GM21825 (cell line): ENCODE results near the gene NPC1L1.

ENCODE experiments used
- ATAC-seq: cut with Tn5 transposase; IDR thresholded peaks from one replicate; pipeline ENCODE4 v1.9.1; 2021; ENCODE audit warnings: mild to moderate bottlenecking, moderate library complexity; ENCODE audit not compliant: unreplicated experiment

Gene NPC1L1

GRCh38 chr7:44541028-44541869 lies at the start of gene NPC1L1:
TSS of gene NPC1L1 (minus strand) at chr7:44541330. CDS start at chr7:44541259, 71 bp downstream.
- ATAC-seq, result no peak

GRCh38 chr7:44590910-44591309 lies 49.8 kb upstream of the NPC1L1 start:
- no peak for ATAC-seq

GRCh38 chr7:44587843-44588711 lies 46.9 kb upstream of the NPC1L1 start:
- ATAC-seq, result peak; percentile 69

- ATAC-seq, result no peak
Measured at GRCh38 chr7:44583146-44583865, 42.2 kb upstream of the NPC1L1 start.

GRCh38 chr7:44581879-44582603 lies 40.9 kb upstream of the NPC1L1 start, which contains the start of gene TMED4:
TSS of gene TMED4 (minus strand) at chr7:44582231. CDS start at chr7:44582206, 25 bp downstream.
- ATAC-seq, result peak; percentile 86

- peak; percentile 10 for ATAC-seq
Measured at GRCh38 chr7:44580945-44581878, 40.1 kb upstream of the NPC1L1 start.

- ATAC-seq, result no peak
Measured at GRCh38 chr7:44576228-44576627, 35.1 kb upstream of the NPC1L1 start.

- ATAC-seq, result no peak
Measured at GRCh38 chr7:44575054-44575453, 33.9 kb upstream of the NPC1L1 start.

GRCh38 chr7:44574287-44574872 lies 33.2 kb upstream of the NPC1L1 start:
- ATAC-seq, result no peak

GRCh38 chr7:44573464-44574286 lies 32.5 kb upstream of the NPC1L1 start, which contains the start of gene DDX56:
TSS of gene DDX56 (minus strand) at chr7:44573908. CDS start at chr7:44573895, 13 bp downstream.
- peak; percentile 93 for ATAC-seq

- ATAC-seq, result no peak
Measured at GRCh38 chr7:44572771-44573170, 31.6 kb upstream of the NPC1L1 start.

- no peak for ATAC-seq
Measured at GRCh38 chr7:44569959-44570358, 28.8 kb upstream of the NPC1L1 start.

GRCh38 chr7:44568771-44569560 lies 27.8 kb upstream of the NPC1L1 start:
- no peak for ATAC-seq

GRCh38 chr7:44567884-44568283 lies 26.8 kb upstream of the NPC1L1 start:
- no peak for ATAC-seq

GRCh38 chr7:44566680-44567079 lies 25.6 kb upstream of the NPC1L1 start:
- no peak for ATAC-seq

- ATAC-seq, result no peak
Measured at GRCh38 chr7:44565795-44566559, 24.8 kb upstream of the NPC1L1 start.
